ENCODE measurements around the gene PRAMEF13. TPM values are rescaled to one million over a fixed set of nuclear protein-coding genes. Genes with fewer than 3 reads are reported as not detected.
"Not testable (repeated sequence)": the region's sequence is repeated elsewhere in the genome, so short reads cannot be mapped to it uniquely, and the experiment has no call there.

The PRAMEF13 gene, protein sequence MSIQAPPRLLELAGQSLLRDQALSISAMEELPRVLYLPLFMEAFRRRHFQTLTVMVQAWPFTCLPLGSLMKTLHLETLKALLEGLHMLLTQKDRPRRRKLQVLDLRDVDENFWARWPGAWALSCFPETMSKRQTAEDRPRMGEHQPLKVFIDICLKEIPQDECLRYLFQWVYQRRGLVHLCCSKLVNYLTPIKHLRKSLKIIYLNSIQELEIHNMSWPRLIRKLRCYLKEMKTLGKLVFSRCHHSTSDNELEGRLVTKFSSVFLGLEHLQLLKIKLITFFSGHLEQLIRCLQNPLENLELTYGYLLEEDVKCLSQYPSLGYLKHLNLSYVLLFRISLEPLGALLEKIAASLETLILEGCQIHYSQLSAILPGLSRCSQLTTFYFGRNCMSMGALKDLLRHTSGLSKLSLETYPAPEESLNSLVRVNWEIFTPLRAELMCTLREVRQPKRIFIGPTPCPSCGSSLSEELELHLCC
- total RNA-seq: not detected

DNA sequence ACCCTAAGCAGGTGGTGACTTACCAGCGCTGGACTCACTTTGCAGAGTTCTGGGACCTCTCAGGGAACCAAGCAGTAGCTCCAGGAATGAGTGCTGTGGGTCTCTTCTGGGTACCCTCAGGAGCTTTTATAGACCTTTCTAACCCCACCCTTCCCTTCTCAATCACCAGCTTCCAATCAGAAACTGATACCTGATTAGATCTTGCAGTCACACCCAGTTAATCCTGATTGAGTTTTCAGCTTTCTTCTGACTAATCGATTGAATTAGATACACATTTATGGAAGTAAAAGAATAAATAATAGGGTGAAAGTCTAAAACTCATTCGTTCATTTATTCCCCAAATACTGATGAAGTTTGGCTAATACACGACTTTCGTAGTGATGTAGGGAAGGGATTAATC lies at the start of gene PRAMEF13:
TSS of gene PRAMEF13 (minus strand) at position 101 of the 400 bp plus-strand sequence. CDS start 1,820 bp downstream, outside the sequence.
- TF ChIP-seq, protein P1, sequence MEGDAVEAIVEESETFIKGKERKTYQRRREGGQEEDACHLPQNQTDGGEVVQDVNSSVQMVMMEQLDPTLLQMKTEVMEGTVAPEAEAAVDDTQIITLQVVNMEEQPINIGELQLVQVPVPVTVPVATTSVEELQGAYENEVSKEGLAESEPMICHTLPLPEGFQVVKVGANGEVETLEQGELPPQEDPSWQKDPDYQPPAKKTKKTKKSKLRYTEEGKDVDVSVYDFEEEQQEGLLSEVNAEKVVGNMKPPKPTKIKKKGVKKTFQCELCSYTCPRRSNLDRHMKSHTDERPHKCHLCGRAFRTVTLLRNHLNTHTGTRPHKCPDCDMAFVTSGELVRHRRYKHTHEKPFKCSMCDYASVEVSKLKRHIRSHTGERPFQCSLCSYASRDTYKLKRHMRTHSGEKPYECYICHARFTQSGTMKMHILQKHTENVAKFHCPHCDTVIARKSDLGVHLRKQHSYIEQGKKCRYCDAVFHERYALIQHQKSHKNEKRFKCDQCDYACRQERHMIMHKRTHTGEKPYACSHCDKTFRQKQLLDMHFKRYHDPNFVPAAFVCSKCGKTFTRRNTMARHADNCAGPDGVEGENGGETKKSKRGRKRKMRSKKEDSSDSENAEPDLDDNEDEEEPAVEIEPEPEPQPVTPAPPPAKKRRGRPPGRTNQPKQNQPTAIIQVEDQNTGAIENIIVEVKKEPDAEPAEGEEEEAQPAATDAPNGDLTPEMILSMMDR (IDR thresholded peaks at IDR 0.05; ENCODE audit: low read depth): not testable (repeated sequence)

DNA sequence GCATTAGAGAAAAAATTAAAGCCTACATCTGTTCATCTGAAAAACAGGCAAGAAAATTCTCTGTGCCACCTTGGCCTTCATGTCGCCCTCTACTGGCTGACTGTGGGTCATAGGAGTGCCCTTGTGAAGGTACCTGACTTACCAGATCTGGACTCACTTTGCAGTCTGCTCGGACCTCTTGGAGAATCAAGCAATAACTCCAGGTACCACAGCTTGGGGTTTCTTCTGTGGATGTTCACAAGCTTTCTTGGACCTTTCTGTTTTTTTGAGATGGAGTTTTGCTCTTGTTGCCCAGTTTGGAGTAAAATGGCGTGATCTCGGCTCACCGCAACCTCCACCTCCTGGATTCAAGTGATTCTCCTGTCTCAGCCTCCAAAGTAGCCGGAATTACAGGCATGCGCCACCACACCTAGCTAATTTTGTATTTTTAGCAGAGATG lies 27.2 kb upstream of the PRAMEF13 start:
- TF ChIP-seq, protein P1 (IDR thresholded peaks at IDR 0.05; ENCODE audit: low read depth): no peak

DNA sequence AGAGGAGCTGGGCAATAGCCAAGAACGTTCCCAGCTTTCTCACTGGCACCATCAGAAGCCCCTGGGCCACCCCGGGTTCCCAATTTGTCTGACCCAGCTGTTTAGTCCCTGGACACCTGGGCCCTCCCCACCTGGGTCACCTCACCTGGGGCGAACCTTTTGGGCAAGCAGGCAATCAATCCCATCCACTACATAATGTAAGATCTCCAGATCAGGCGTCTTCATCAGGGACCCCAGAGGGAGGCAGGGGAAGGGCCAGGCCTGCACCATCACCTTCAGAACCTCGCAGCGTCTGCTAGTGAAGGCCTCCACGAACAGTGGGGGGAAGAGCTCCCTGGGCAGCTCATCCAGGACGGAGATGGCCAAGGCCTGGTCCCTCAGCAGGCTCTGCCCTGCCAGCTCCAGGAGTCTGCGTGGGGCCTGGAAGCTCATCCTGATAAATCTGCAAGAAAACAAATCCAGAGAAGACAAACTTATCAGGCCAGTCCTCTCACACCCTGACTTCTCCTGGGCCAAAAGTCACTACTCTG lies 24.5 kb upstream of the PRAMEF13 start, which contains the start of gene PRAMEF18:
TSS of gene PRAMEF18 (minus strand) at position 480 of the 530 bp plus-strand sequence. CDS start at position 432, 48 bp downstream.
- TF ChIP-seq, protein P1 (IDR thresholded peaks at IDR 0.05; ENCODE audit: low read depth): not testable (repeated sequence)

DNA sequence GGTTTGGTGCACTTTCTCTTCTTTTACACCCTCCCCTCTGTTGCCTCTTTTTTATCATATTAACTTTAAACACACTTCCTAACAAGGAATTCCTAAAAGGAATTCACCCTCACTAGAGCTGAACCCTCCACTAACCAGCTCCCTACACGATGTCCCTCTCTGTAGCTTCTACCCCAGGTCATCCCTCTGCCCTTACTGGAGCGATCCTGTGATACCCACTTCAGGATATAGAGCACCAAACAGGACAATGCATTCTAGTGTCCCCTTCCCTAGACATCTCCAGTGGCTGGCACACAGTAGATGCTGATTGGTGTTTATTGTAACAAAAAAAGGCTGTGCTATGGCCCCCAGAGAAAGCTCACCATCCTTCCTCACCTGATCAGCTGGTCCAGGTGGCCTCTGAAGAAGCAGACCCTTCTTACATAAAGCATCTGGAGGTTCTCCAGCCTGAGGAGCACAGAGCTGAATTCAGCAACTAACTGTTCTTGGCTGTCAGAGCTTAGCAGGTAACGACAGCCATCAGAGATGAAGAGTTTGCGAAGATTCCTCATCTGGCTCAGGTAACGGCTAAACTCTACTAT lies 23.4 kb upstream of the PRAMEF13 start:
- TF ChIP-seq, protein P1 (IDR thresholded peaks at IDR 0.05; ENCODE audit: low read depth): no peak

DNA sequence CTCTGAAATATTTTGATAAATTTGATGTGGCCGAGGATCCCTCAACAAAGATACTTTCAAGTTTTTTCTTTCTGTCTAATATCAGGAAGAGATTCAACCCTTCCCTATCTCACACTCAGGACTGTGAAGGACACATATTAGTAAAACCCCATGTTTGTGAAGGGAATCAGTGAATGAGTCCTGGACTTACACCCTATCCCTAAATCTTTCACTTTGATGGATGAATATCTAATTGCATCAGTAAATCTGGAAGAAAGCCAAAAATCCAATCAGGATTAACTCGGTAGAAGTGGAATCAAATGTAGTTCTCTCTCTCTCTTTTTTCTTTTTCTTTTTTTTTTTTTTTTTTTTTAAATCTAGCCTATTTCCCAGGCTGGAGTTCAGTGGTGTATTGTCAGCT lies 29.7 kb downstream of the PRAMEF13 start, which contains the start of gene PRAMEF9:
TSS of gene PRAMEF9 (plus strand) at position 301 of the 400 bp plus-strand sequence. CDS start 3,433 bp downstream, outside the sequence.
- TF ChIP-seq, protein P1 (IDR thresholded peaks at IDR 0.05; ENCODE audit: low read depth): not testable (repeated sequence)

DNA sequence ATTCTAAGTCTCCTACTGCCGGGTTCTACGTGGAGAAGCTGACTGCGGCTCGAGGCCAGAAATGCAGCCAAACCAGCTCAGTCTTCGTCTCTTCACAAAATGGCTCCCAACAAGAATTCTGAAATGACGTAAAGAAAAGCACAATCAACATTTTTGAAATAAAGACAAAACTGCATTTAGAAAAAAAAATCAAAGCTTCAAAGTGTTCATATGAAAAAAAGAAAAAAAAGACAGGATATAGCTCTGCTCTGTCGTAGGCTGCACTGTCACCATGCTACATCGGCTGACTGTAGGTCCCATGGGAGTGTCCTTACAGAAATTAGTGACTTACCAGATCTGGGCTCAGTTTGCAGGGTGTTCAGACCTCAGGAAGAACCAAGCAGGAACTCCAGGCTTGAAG lies 35.7 kb downstream of the PRAMEF13 start, which contains the start of gene HNRNPCL4:
TSS of gene HNRNPCL4 (minus strand) at position 101 of the 400 bp plus-strand sequence. CDS start 164 bp downstream, outside the sequence.
- TF ChIP-seq, protein P1 (IDR thresholded peaks at IDR 0.05; ENCODE audit: low read depth): not testable (repeated sequence)

Data from subcutaneous adipose tissue (tissue), 4 donors.